Ureter (tissue), 1 donor: Measurements from ENCODE around the gene MCOLN1. TPM values are rescaled to one million over a fixed set of nuclear protein-coding genes. Genes with fewer than 3 reads are reported as not detected.

Source experiments
- DNase-seq: peaks from one replicate; pipeline ENCODE4 v3.0.0-alpha.2; 2020; ENCODE audit warnings: low spot score
- total RNA-seq: library from RNA; stranded (reverse); gene quantifications from one replicate; pipeline ENCODE4 v1.2.4, GENCODE V29; 2023
- donor health status: DM: yes; HTN: yes; CAD: no.

The MCOLN1 gene
- total RNA-seq, 1 donor from 2014 or later: 20.0 TPM

GRCh38 chr19:7502552-7502951 lies 19.9 kb upstream of the MCOLN1 start:
- no peak for DNase-seq

DNA sequence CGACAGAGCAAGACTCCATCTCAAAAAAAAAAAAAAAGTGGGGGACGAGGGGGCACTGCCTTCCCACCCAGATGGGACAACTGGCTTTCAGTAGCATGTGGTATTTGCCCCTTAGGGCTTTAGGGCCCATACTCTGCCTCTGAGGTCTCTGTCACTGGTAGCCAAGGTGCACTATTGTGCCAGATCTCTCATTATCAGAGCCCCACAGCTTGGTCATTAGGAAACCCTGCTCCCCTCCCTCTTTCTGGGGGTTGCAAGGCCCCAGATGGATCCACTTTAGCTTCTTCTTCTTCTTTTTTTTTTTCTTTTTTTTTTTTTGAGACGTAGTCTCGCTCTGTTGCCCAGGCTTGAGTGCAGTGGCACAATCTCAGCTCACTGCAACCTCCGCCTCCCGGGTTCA lies 17.7 kb upstream of the MCOLN1 start:
- no peak for DNase-seq

DNA sequence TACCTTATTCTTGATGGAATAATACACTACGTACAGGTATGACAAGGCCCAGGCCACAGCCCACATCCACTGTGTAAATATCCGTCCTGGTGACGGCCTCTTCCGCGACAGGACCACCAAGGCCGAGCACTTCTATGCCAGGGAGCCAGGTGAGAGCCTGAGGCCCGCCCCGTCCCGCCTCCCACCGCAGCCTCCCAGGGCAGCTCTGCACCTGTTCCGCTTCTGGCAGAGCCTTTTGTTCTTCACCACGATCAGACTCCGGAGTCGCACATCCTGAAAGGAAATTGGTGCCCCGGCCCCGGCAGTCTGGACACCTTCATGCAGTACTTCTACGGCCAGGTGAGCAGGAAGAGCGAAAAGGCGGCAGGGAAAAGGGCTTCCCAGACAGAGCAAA lies 17.1 kb upstream of the MCOLN1 start:
- no peak for DNase-seq

DNA sequence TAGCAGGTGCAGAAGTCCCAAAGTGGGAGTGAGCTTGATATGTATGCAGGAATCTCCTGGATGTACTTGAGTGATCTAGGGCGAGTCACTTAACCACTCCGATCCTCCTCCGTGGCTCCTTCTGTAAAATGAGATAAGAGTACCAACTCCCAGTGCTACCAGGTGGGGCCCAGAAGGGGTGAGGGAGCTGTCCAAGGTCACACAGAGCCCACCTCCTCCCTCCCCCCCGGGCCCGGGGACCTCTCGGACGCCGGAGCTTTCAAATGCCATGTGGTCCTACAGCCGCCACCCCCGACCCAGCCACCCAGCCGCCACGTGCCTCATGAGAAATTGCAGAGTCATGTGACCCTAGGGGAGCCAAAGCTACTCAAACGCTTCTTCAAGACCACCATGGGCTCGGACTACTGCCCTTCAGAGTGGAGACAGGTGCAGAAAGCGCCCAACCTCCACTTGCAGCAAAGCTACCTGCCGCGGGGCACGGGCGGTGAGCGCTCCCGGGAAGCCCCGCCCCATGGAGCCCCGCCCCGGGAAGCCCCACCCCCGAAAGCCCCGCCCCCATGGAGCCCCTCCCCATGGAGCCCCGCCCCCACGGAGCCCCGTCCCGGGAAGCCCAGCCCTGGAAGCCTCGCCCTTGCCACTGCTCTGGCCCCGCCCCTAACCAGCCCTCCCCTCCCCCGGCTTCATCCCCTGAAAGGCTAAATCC lies 16.6 kb upstream of the MCOLN1 start:
- no peak for DNase-seq

DNA sequence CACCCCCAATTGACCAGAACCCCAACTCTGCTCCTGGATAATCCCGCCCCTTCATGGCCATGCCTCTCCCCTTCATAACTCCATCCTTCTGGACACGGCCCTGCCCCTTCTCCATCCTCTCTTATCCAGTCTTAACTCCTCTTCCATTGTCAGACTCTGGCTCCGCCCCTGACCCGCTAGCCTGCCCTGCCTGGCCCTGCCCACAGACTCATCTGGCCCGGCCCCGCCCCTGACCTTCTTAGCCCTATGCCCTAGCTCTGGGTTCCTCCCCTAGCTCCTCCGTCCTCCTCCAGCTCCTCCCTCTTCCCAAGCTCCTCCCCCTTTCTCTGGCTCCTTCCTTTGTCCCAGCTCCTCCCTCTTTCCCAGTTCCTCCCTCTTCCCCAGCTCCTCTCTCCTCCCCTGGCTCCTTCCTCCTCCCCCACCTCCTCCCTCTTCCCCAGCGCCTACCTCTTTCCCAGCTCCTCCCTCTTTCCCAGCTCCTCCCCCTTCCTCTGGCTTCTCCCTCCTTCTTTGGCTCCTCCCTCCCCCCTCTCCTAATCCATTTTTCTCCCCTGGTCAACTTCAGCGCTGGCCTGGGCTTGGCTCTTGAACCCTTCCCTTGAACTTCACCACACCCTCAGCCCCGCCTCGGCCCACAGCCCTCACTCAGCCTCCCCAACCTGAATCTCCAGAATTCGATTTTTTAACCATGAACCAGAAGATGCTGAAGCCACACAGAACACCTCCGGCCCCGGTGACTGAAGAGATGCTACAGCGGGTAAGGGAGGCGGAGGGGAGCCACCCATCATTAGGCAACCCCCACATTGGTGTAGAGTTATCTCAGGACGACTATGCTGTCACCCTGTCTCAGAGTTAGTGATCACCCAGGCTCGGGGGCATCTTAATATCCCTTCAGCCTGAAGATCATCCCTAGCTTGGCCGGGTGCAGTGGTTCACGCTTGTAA lies 15.8 kb upstream of the MCOLN1 start:
- DNase-seq: peak; percentile 86

GRCh38 chr19:7507884-7508283 lies 14.5 kb upstream of the MCOLN1 start:
- DNase-seq: peak; percentile 80

DNA sequence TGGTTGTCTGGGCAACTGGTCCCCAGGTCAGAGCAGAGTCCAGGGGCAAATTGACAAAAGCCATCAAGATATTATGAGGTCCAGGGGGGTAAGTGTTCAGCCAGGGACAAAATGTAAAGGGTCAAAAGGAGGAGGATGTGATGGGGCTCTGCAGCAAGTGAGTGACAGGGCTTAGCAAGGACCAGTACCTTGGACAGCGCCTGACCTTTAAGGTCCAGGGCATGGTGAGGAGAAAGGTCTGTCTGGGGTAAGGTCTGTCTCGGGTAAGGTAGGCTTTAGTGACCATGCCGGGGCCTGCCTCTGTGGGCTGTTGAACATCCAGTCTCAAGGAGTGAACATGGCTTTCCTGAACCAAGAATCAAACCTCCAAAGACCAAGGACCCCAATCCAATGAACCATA lies 12.8 kb upstream of the MCOLN1 start:
- DNase-seq: no peak

DNA sequence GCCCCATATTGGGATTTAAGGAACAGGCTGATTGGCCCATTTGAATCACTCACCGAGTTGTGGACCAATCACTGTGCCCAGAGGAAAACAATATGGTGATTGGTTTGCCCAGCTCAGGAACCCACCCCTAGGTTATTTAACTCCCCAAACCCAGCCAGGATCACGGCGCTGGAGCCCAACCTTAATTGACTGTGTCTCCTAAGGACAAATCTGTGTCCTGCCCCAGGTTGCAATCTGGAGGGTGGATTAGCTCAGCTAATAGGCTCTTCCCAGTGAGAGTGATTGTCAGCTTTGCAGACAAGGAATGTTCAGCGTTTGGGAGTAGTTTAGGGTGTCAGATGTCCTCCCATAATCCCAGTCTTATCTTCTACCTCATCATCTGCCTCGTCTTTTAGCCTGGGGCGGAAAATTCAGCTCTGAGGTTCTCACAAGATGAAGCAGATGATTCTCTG lies 10.0 kb upstream of the MCOLN1 start:
- DNase-seq: no peak

- no peak for DNase-seq
These were observed 8.4 kb upstream of the MCOLN1 start for GRCh38 chr19:7513809-7514642.

GRCh38 chr19:7515110-7515644 lies 7.2 kb upstream of the MCOLN1 start:
- DNase-seq: no peak

GRCh38 chr19:7515645-7516151 lies 6.7 kb upstream of the MCOLN1 start, which contains the start of gene ZNF358:
Gene ZNF358, plus strand, starts transcription at chr19:7516103. Its CDS starts 3,140 bp downstream, at chr19:7519243.
- DNase-seq: no peak

GRCh38 chr19:7516333-7516732 lies 6.1 kb upstream of the MCOLN1 start:
- no peak for DNase-seq

DNA sequence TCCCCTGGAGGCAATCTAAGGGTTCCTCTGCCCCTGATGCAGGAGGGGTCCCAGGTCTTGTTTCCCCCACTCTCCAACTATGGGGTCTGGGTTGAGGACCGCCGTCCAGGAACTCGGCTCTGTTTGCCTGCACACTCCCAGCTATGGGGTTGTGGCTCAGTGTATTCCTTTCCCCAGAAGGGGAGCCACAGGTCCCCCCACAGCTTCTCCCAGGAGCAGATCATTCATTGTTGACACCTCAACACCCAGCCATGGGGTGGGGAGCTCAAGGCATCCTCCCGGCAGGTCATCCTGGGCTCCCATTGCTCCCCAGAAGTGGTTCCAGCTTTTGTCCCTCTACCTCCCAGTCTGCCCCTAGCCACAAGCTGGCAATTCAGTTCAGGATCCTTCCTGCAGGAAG lies 5.5 kb upstream of the MCOLN1 start:
- DNase-seq: no peak

DNA sequence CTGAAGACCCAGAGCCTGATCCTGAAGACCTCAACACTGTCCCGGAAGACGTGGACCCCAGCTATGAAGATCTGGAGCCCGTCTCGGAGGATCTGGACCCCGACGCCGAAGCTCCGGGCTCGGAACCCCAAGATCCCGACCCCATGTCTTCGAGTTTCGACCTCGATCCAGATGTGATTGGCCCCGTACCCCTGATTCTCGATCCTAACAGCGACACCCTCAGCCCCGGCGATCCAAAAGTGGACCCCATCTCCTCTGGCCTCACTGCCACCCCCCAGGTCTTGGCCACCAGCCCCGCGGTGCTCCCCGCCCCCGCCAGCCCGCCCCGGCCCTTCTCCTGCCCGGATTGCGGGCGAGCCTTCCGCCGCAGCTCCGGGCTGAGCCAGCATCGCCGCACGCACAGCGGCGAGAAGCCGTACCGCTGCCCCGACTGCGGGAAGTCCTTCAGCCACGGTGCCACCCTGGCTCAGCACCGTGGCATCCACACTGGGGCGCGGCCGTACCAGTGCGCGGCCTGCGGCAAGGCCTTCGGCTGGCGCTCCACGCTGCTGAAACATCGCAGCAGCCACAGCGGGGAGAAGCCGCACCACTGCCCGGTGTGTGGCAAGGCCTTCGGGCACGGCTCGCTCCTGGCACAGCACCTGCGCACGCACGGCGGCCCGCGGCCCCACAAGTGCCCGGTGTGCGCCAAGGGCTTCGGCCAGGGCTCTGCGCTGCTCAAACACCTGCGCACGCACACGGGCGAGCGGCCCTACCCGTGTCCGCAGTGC lies 2.9 kb upstream of the MCOLN1 start:
- DNase-seq: no peak

GRCh38 chr19:7520131-7521051 lies 2.0 kb upstream of the MCOLN1 start:
- DNase-seq: no peak

- no peak for DNase-seq
These were observed 813 bp upstream of the MCOLN1 start for GRCh38 chr19:7521551-7522071.

DNA sequence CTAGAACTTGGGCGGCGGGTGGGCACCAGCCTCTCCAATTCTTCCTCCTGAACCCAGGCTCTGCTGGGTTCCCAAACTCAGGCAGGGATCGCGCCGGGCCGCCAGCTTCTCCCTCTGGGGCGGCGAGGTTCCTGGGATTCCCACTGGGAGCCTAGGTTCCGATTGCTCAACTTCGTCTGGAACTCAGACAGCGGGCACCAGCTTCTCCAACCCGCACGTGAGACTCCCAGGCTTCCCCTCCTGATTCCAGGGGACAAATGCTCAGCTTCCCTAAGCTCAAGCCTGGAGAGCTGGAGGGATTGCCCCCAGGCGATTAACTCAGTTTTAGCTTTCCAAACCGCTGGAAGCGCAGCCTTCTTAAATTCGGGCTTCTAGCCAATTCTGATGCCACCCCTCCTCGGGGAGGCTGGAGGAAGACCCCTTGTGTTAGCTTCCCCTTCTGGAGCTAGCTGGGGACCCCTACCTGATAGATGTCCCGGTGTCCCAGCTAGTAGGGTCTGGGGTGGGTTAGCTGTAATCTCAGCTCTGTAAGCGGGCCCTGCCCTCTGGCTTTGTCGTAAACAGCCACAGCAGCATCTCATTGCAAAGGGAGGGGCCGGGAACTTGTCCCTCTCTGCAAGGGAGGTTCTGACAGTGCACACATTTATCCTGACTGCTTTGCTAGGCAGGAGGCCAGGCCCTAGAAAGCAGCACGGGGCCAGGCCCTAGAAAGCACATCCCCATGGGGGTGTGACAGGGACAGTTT lies 671 bp downstream of the MCOLN1 start:
- DNase-seq: peak; percentile 45

DNA sequence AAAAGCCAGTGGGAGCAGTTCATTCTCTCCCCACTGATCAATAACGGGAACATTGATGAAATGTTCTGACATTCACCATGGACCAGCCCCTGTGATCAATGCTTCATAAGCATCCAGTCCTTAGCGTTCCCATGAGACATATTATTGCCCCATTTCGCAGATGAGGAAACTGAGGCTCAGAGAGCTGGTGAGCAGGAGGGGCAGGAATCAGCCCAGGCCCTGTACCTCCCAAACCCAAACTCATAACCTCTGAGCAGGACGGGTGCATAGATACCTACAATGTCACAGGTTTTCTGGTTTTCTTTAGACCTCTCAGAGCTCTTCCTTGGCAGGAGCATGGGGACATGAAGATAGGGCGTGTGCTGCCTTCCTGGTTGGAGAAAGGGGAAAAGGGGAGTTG lies 2.1 kb downstream of the MCOLN1 start:
- DNase-seq: no peak
